Nephron (organoid): ENCODE results near the gene EPB41.
"Not testable (repeated sequence)": the region's sequence is repeated elsewhere in the genome, so short reads cannot be mapped to it uniquely, and the experiment has no call there.

Source experiments
- H3K27ac Mint-ChIP-seq, 3 experiments: 2 replicates each; pipeline ENCODE4 v1.8.0; 2020; ENCODE audit warnings: mixed read lengths in 3 of 3, mild to moderate bottlenecking in 2 of 3, moderate library complexity in 1 of 3
- H3K27me3 Mint-ChIP-seq: 2 replicates; pipeline ENCODE4 v1.8.0; 2021; ENCODE audit warnings: low read depth, mild to moderate bottlenecking, moderate library complexity, mixed read lengths
- H3K36me3 Mint-ChIP-seq: 2 replicates; pipeline ENCODE4 v1.8.0; 2020; ENCODE audit warnings: low read depth, mixed read lengths
- H3K4me1 Mint-ChIP-seq: 2 replicates; pipeline ENCODE4 v1.8.0; 2020; ENCODE audit warnings: mixed read lengths
- H3K4me3 Mint-ChIP-seq, 3 experiments: 2 replicates each; pipeline ENCODE4 v1.8.0; 2020; ENCODE audit warnings: mild to moderate bottlenecking in 3 of 3, mixed read lengths in 3 of 3, moderate library complexity in 2 of 3
- H3K9me3 Mint-ChIP-seq: 2 replicates; pipeline ENCODE4 v1.8.0; 2020; ENCODE audit warnings: mixed read lengths
- TF ChIP-seq, protein P1 (sequence below), 3 experiments: fragments of 200-600 bp; sonication (generic); IDR thresholded peaks; one replicate each; pipeline ENCODE4 v1.5.0; 2021; ENCODE audit warnings: antibody characterized with exemption in 3 of 3; ENCODE audit not compliant: unreplicated experiment in 3 of 3

The EPB41 gene

DNA sequence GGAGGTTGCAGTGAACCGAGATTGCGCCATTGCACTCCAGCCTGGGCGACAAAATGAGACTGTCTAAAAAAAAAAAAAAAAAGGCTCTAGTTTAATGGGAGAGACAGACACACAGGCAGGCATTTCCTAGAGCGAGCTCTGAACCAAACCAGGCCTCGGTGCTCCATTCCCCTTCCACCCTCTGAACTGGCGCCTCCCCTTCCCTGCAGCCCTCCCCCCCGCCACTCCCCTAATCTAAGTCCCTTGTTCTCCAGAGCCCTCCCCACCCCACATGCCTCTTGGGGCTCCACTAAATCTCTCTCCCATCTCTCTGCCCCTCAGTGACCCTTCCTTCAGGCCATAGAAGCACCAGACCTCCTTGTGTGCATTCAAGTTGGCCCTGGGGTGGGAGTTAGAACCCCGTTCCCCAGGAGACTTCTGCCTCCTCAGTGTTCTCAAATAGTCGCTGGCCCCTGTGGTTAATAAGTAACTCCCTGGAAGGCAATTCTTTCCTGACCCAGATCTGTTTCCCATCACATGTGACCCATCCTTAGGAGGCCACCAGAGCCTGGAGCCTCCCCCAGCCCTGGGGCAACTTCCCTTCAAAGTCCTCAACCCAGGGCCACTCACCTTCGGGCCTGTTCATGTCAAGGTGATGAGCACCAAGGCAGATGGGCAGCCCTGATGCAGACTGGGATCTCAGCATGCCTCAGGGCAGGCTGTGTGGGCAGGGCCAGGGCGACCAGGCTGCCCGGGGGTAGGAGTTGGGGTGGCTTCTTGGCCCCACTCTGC is 42.6 kb upstream of the EPB41 start:
- Mint-ChIP-seq H3K9me3 (no peaks in the 10 kb centered on the region), H3K36me3 (no peaks in the 10 kb centered on the region), H3K4me1 (no peaks in the 10 kb centered on the region)

DNA sequence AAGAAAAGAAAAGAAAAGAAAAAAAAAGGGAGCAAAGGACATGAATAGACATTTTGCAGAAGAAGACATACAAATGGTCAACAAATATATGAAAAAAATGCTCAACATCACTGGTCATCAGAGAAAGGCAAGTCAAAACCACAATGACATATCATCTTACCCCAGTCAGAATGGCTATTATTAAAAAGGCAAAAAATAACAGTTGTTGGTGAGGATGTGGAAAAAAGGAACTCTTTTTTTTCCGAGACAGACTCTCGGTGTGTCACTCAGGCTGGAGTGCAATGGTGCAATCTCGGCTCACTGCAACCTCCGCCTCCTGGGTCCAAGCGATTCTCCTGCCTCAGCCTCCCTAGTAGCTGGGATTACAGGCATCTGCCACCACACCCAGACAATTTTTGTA is 39.2 kb upstream of the EPB41 start:
- H3K4me3 Mint-ChIP-seq, H3K27ac Mint-ChIP-seq, H3K27me3 Mint-ChIP-seq, H3K36me3 Mint-ChIP-seq, H3K9me3 Mint-ChIP-seq, H3K4me1 Mint-ChIP-seq: not testable (repeated sequence)

More for the DNA sequence above, 42.6 kb upstream of the EPB41 start:
- H3K27me3 Mint-ChIP-seq: peaks cover 8% of the 10 kb centered on the region
- TF ChIP-seq, protein P1, sequence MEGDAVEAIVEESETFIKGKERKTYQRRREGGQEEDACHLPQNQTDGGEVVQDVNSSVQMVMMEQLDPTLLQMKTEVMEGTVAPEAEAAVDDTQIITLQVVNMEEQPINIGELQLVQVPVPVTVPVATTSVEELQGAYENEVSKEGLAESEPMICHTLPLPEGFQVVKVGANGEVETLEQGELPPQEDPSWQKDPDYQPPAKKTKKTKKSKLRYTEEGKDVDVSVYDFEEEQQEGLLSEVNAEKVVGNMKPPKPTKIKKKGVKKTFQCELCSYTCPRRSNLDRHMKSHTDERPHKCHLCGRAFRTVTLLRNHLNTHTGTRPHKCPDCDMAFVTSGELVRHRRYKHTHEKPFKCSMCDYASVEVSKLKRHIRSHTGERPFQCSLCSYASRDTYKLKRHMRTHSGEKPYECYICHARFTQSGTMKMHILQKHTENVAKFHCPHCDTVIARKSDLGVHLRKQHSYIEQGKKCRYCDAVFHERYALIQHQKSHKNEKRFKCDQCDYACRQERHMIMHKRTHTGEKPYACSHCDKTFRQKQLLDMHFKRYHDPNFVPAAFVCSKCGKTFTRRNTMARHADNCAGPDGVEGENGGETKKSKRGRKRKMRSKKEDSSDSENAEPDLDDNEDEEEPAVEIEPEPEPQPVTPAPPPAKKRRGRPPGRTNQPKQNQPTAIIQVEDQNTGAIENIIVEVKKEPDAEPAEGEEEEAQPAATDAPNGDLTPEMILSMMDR (IDR thresholded peaks at IDR 0.05; ENCODE audit: unreplicated experiment in 3 of 3): no peak
- peak overlapping the region in 2 of 3 experiments; percentile 68 to 93 for H3K27ac Mint-ChIP-seq
- H3K4me3 Mint-ChIP-seq: peak overlapping the region in 1 of 3 experiments; percentile 5

DNA sequence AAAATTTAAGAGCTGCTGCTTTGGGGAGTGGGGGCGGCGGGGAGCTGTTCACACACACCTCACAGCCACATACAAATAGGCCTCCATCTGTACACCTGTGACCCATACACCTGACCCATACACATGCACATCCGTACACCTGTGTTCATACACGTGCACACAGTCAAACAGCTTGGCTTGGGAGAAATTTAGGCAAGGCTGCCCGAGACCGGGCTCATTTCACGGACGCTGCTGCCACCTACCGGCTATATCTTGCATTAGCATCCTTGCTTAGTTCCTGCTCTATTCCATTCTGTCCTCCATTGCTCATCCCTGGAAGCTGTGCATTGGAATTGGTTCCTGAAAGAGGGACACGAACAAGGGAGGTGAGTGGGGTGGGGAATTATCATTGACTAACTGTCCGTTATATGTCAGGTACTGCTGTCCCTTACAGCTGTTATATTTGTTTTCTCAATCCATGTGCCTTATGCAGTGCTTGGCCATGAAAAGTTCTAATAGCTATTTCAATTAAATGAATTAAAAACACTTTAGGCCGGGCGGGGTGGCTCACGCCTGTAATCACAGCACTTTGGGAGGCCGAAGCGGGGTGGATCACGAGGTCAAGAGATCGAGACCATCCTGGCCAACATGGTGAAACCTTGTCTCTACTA is 37.1 kb upstream of the EPB41 start:
- Mint-ChIP-seq H3K27ac (no peak overlapping the region), H3K4me1 (peaks cover 3% of the 10 kb centered on the region), H3K36me3 (no peaks in the 10 kb centered on the region), H3K9me3 (no peaks in the 10 kb centered on the region), H3K27me3 (peaks cover 14% of the 10 kb centered on the region), H3K4me3 (no peak overlapping the region)
- TF ChIP-seq, protein P1 (IDR thresholded peaks at IDR 0.05; ENCODE audit: unreplicated experiment in 3 of 3): peak; percentile 89 to 92 (median 91)

DNA sequence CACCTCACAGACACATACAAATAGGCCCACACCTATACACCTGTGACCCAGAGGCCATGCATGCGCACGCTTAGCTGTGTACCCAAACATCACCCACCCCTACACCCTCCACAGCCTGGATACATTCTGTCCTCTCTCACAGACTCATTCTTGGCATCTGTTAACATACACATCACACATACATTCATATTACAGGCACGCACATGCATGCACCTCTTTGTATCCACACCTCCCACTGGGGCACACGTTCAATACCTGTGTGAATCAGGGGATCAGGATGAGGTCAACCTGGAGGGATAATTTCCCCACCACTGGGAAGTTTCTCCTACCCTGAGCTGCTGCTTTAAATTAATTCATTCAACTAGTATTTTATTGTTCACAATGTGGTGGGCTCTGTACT is 35.6 kb upstream of the EPB41 start:
- no peaks in the 10 kb centered on the region for H3K9me3 Mint-ChIP-seq
- H3K27me3 Mint-ChIP-seq: peaks cover 15% of the 10 kb centered on the region
- no peak overlapping the region for H3K4me3 Mint-ChIP-seq
- H3K36me3 Mint-ChIP-seq: no peaks in the 10 kb centered on the region
- peaks cover 5% of the 10 kb centered on the region for H3K4me1 Mint-ChIP-seq
- no peak overlapping the region for H3K27ac Mint-ChIP-seq
- TF ChIP-seq, protein P1 (IDR thresholded peaks at IDR 0.05; ENCODE audit: unreplicated experiment in 3 of 3): no peak

DNA sequence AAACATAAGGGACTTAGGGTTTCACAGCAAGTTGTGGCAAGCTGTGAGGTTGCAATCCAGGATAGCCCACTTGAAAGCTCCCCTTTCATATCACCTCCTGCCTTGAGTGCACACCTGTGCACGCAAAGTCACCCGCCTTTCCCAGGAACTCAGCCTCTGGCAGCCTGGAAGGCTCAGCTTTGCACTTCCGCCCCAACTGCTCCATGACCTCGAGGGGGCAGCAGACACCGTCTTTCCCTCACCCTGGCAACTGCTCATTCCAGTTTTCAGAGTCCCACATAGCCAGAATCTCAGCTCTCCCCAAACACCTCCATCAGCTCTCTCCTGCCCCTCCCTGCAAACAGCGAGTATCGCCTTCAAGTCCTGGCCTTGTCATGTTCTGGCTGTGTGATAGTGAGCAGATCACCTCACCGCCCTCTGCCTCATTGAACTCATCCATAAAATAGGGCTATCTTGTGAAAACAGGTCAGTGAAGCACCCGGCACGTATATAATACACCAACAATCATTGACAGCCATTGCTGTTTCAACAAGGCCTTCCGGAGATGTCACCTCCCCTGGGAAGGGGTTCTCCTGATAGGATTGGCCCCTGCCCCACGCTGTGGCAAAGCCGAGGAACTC is 32.2 kb upstream of the EPB41 start:
- H3K27me3 Mint-ChIP-seq: peaks cover 28% of the 10 kb centered on the region
- H3K9me3 Mint-ChIP-seq: no peaks in the 10 kb centered on the region
- peaks cover 21% of the 10 kb centered on the region for H3K4me1 Mint-ChIP-seq
- TF ChIP-seq, protein P1 (IDR thresholded peaks at IDR 0.05; ENCODE audit: unreplicated experiment in 3 of 3): peak; percentile 88 to 92 (median 91)
- no peak overlapping the region for H3K4me3 Mint-ChIP-seq
- H3K36me3 Mint-ChIP-seq: no peaks in the 10 kb centered on the region
- peak overlapping the region in 1 of 3 experiments; percentile 17 for H3K27ac Mint-ChIP-seq

DNA sequence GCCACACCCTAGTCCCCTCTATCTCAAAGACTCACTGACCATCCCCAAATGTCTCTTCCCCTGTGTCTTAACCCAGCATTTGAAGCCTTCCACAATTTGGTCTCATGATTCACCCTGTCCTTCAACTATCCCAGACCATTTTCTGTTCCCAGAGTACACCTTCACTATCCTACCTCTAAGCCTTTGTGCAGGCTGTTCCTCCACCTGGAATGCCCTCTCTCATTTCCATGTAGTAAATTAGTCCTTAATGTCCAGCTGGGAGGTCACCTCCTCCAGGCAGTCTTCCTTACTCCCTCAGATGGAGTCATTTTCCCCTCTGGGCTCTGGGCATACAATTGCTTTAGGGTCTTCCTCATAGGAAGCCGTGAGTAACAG is 31.1 kb upstream of the EPB41 start:
- H3K27me3 Mint-ChIP-seq: peaks cover 31% of the 10 kb centered on the region
- H3K27ac Mint-ChIP-seq: no peak overlapping the region
- TF ChIP-seq, protein P1 (IDR thresholded peaks at IDR 0.05; ENCODE audit: unreplicated experiment in 3 of 3): no peak
- H3K9me3 Mint-ChIP-seq: no peaks in the 10 kb centered on the region
- no peak overlapping the region for H3K4me3 Mint-ChIP-seq
- H3K4me1 Mint-ChIP-seq: peaks cover 26% of the 10 kb centered on the region
- H3K36me3 Mint-ChIP-seq: no peaks in the 10 kb centered on the region
